ENCODE measurements around the gene C1orf159. TPM values are rescaled to one million over a fixed set of nuclear protein-coding genes. Genes with fewer than 3 reads are reported as not detected.

C1orf159 gene
- total and polyA plus RNA-seq, 2 experiments from 2014 or later = 11.4 to 13.1 TPM

GRCh38 chr1:1118011-1118875 lies 2.4 kb upstream of the C1orf159 start:
- no peak for DNase-seq
- 70 to 72% methylated on average over 33 of the region's 33 CpGs for WGBS, 2 experiments (ENCODE audit: low coverage in 1 of 2, low lambda C conversion rate in 2 of 2, missing lambda C conversion rate in 2 of 2)
- in situ Hi-C loops (cut with MboI) = no loop called here

GRCh38 chr1:1117469-1117831 lies 1.6 kb upstream of the C1orf159 start:
- no peak for DNase-seq
- no peaks in the 10 kb centered on the region for H3K27me3 ChIP-seq (replicated peaks; ENCODE audit: insufficient read depth)
- H3K9me3 ChIP-seq (ENCODE audit: low read depth) = no peaks in the 10 kb centered on the region
- no peaks in the 10 kb centered on the region for H4K20me1 ChIP-seq (ENCODE audit: insufficient read depth)
- TF ChIP-seq EZH2 (IDR thresholded peaks at IDR 0.05; ENCODE audit: insufficient read depth, poor library complexity, severe bottlenecking) (no peak), EZH2phosphoT487 (IDR thresholded peaks at IDR 0.05; ENCODE audit: insufficient read depth, low read depth) (no peak)
- no peak overlapping the region for H3K9ac ChIP-seq
- no peaks in the 10 kb centered on the region for H3K9me2 ChIP-seq (ENCODE audit: insufficient read depth)
- no peak overlapping the region for H2AFZ ChIP-seq
- H3K36me3 ChIP-seq (ENCODE audit: low read depth) = no peaks in the 10 kb centered on the region
- in situ Hi-C loops (cut with MboI) = no loop called here
- H3K4me1 ChIP-seq (ENCODE audit: insufficient read depth) = no peaks in the 10 kb centered on the region
- WGBS, 2 experiments (ENCODE audit: low coverage in 1 of 2, low lambda C conversion rate in 2 of 2, missing lambda C conversion rate in 2 of 2) = 57 to 65% methylated on average over 19 to 20 of the region's 20 CpGs
- H3K79me2 ChIP-seq (ENCODE audit: insufficient read depth) = peaks cover 4% of the 10 kb centered on the region; the same call in 1 of the 2 replicates
- no peaks in the 10 kb centered on the region for H3F3A ChIP-seq (ENCODE audit: insufficient read depth)
- no peak overlapping the region for H3K27ac ChIP-seq
- no peak overlapping the region for H3K4me2 ChIP-seq (ENCODE audit: unreplicated experiment)
- H3K4me3 ChIP-seq = no peak overlapping the region

More at GRCh38 chr1:1118011-1118875, 2.4 kb upstream of the C1orf159 start:
- no peaks in the 10 kb centered on the region for H3F3A ChIP-seq (ENCODE audit: insufficient read depth)
- no peaks in the 10 kb centered on the region for H3K36me3 ChIP-seq (ENCODE audit: low read depth)
- H3K4me3 ChIP-seq = no peak overlapping the region
- H4K20me1 ChIP-seq (ENCODE audit: insufficient read depth) = no peaks in the 10 kb centered on the region
- H3K9ac ChIP-seq = no peak overlapping the region
- H3K4me2 ChIP-seq (ENCODE audit: unreplicated experiment) = no peak overlapping the region
- TF ChIP-seq EZH2phosphoT487 (IDR thresholded peaks at IDR 0.05; ENCODE audit: insufficient read depth, low read depth) (no peak), EZH2 (IDR thresholded peaks at IDR 0.05; ENCODE audit: insufficient read depth, poor library complexity, severe bottlenecking) (no peak)
- no peaks in the 10 kb centered on the region for H3K4me1 ChIP-seq (ENCODE audit: insufficient read depth)
- H3K27me3 ChIP-seq (replicated peaks; ENCODE audit: insufficient read depth) = no peaks in the 10 kb centered on the region
- no peaks in the 10 kb centered on the region for H3K9me2 ChIP-seq (ENCODE audit: insufficient read depth)
- no peak overlapping the region for H2AFZ ChIP-seq
- no peaks in the 10 kb centered on the region for H3K9me3 ChIP-seq (ENCODE audit: low read depth)
- peaks cover 4% of the 10 kb centered on the region; the same call in 1 of the 2 replicates for H3K79me2 ChIP-seq (ENCODE audit: insufficient read depth)
- no peak overlapping the region for H3K27ac ChIP-seq

GRCh38 chr1:1116701-1117468 lies 996 bp upstream of the C1orf159 start:
- H2AFZ ChIP-seq = peak overlapping the region; percentile 62
- 17 to 33% methylated on average over 19 to 42 of the region's 47 CpGs for WGBS, 2 experiments (ENCODE audit: low coverage in 1 of 2, low lambda C conversion rate in 2 of 2, missing lambda C conversion rate in 2 of 2)
- no peaks in the 10 kb centered on the region for H3K27me3 ChIP-seq (replicated peaks; ENCODE audit: insufficient read depth)
- peak overlapping the region; percentile 60 for H3K4me2 ChIP-seq (ENCODE audit: unreplicated experiment)
- peaks cover 6% of the 10 kb centered on the region; the same call in 1 of the 2 replicates for H3K79me2 ChIP-seq (ENCODE audit: insufficient read depth)
- H3K4me1 ChIP-seq (ENCODE audit: insufficient read depth) = no peaks in the 10 kb centered on the region
- H3K27ac ChIP-seq = no peak overlapping the region
- TF ChIP-seq EZH2 (IDR thresholded peaks at IDR 0.05; ENCODE audit: insufficient read depth, poor library complexity, severe bottlenecking) = no peak
- TF ChIP-seq EZH2phosphoT487 (IDR thresholded peaks at IDR 0.05; ENCODE audit: insufficient read depth, low read depth) = no peak
- H3F3A ChIP-seq (ENCODE audit: insufficient read depth) = no peaks in the 10 kb centered on the region
- in situ Hi-C loops (cut with MboI) = no loop called here
- DNase-seq = peak; percentile 65
- no peaks in the 10 kb centered on the region for H3K9me2 ChIP-seq (ENCODE audit: insufficient read depth)
- no peaks in the 10 kb centered on the region for H3K36me3 ChIP-seq (ENCODE audit: low read depth)
- no peaks in the 10 kb centered on the region for H3K9me3 ChIP-seq (ENCODE audit: low read depth)
- no peaks in the 10 kb centered on the region for H4K20me1 ChIP-seq (ENCODE audit: insufficient read depth)
- peak overlapping the region; percentile 7; the same call in 1 of the 2 replicates for H3K9ac ChIP-seq
- peak overlapping the region; percentile 84 for H3K4me3 ChIP-seq

GRCh38 chr1:1115136-1115785 lies 628 bp downstream of the C1orf159 start:
- no peaks in the 10 kb centered on the region for H3K27me3 ChIP-seq (replicated peaks; ENCODE audit: insufficient read depth)
- peak overlapping the region; percentile 79 for H3K9ac ChIP-seq
- no peaks in the 10 kb centered on the region for H3K9me2 ChIP-seq (ENCODE audit: insufficient read depth)
- in situ Hi-C loops (cut with MboI) = no loop called here
- no peaks in the 10 kb centered on the region for H4K20me1 ChIP-seq (ENCODE audit: insufficient read depth)
- H3K27ac ChIP-seq = no peak overlapping the region
- peak overlapping the region; percentile 25; the same call in 1 of the 2 replicates for H2AFZ ChIP-seq
- WGBS, 2 experiments (ENCODE audit: low coverage in 1 of 2, low lambda C conversion rate in 2 of 2, missing lambda C conversion rate in 2 of 2) = 4 to 7% methylated on average over 16 to 41 of the region's 41 CpGs
- no peaks in the 10 kb centered on the region for H3K4me1 ChIP-seq (ENCODE audit: insufficient read depth)
- H3K4me2 ChIP-seq (ENCODE audit: unreplicated experiment) = peak overlapping the region; percentile 81
- peak overlapping the region; percentile 84 for H3K4me3 ChIP-seq
- no peaks in the 10 kb centered on the region for H3K36me3 ChIP-seq (ENCODE audit: low read depth)
- H3K9me3 ChIP-seq (ENCODE audit: low read depth) = no peaks in the 10 kb centered on the region
- peak; percentile 32 for DNase-seq
- H3F3A ChIP-seq (ENCODE audit: insufficient read depth) = no peaks in the 10 kb centered on the region
- TF ChIP-seq EZH2phosphoT487 (IDR thresholded peaks at IDR 0.05; ENCODE audit: insufficient read depth, low read depth) (no peak), EZH2 (IDR thresholded peaks at IDR 0.05; ENCODE audit: insufficient read depth, poor library complexity, severe bottlenecking) (no peak)
- H3K79me2 ChIP-seq (ENCODE audit: insufficient read depth) = peaks cover 17% of the 10 kb centered on the region
